ENCODE data around the gene C2orf68. TPM values are rescaled to one million over a fixed set of nuclear protein-coding genes. Genes with fewer than 3 reads are reported as not detected.

Gene C2orf68
- total and polyA plus RNA-seq, 12 donors = 11.7 to 48.9 (median 27.5) TPM

- peak overlapping the region in 4 of 5 donors; percentile 33 to 92 (median 66) for H3K27ac ChIP-seq
- intact Hi-C loops (cut with DNase I) = no loop called here
- no peaks in the 10 kb centered on the region for H3K9me3 ChIP-seq (replicated peaks in 1 of 3)
- H3K36me3 ChIP-seq (replicated peaks in 1 of 2) = no peaks in the 10 kb centered on the region
- TF ChIP-seq CTCF (IDR thresholded peaks at IDR 0.05) = no peak
- 42 to 58% (median 57%) methylated on average over 6 to 7 of the region's 7 CpGs for WGBS, 4 donors
- no peaks in the 10 kb centered on the region for H3K27me3 ChIP-seq
- no peak overlapping the region for H3K4me3 ChIP-seq
- DNase-seq = peak in 4 of 7 donors; percentile 54 to 78 (median 56)
- H3K4me1 ChIP-seq (replicated peaks in 1 of 2) = peaks cover 19 to 74% of the 10 kb centered on the region in 2 donors
These were observed 21.7 kb downstream of the C2orf68 start for GRCh38 chr2:85589982-85590791.

- TF ChIP-seq POLR2A (IDR thresholded peaks at IDR 0.05) (no peak), CTCF (IDR thresholded peaks at IDR 0.05) (no peak)
- no peak overlapping the region for H3K4me3 ChIP-seq
- H3K27me3 ChIP-seq = no peaks in the 10 kb centered on the region
- peaks cover 17 to 75% of the 10 kb centered on the region in 2 donors for H3K4me1 ChIP-seq (replicated peaks in 1 of 2)
- intact Hi-C loops (cut with DNase I) = no loop called here
- WGBS, 4 donors = 80 to 93% (median 85%) methylated on average over 4 of the region's 4 CpGs
- H3K36me3 ChIP-seq (replicated peaks in 1 of 2) = no peaks in the 10 kb centered on the region
- no peaks in the 10 kb centered on the region for H3K9me3 ChIP-seq (replicated peaks in 1 of 3)
- H3K27ac ChIP-seq = peak overlapping the region in 2 of 5 donors; percentile 88 to 92
- no peak for DNase-seq
These were observed 22.7 kb downstream of the C2orf68 start for GRCh38 chr2:85589181-85589580.

- intact Hi-C loops (cut with DNase I) = no loop called here
These were observed 23.2 kb downstream of the C2orf68 start for GRCh38 chr2:85588645-85589044.

GRCh38 chr2:85588236-85588635 lies 23.6 kb downstream of the C2orf68 start:
- Histone ChIP-seq H3K4me3 (no peak overlapping the region), H3K27ac (peak overlapping the region in 2 of 5 donors; percentile 88 to 92), H3K4me1 (replicated peaks in 1 of 2) (peaks cover 24 to 80% of the 10 kb centered on the region in 2 donors), H3K27me3 (no peaks in the 10 kb centered on the region), H3K9me3 (replicated peaks in 1 of 3) (no peaks in the 10 kb centered on the region), H3K36me3 (replicated peaks in 1 of 2) (no peaks in the 10 kb centered on the region)
- no peak for DNase-seq
- TF ChIP-seq CTCF (IDR thresholded peaks at IDR 0.05) = no peak
- no peak for TF ChIP-seq POLR2A (IDR thresholded peaks at IDR 0.05)
- intact Hi-C loops (cut with DNase I) = no loop called here
- 55 to 85% (median 75%) methylated on average over 4 of the region's 4 CpGs for WGBS, 4 donors

More at GRCh38 chr2:85588645-85589044, 23.2 kb downstream of the C2orf68 start:
- Histone ChIP-seq H3K27ac (peak overlapping the region in 2 of 5 donors; percentile 88 to 92), H3K36me3 (replicated peaks in 1 of 2) (no peaks in the 10 kb centered on the region), H3K4me3 (no peak overlapping the region), H3K4me1 (replicated peaks in 1 of 2) (peaks cover 23 to 79% of the 10 kb centered on the region in 2 donors), H3K27me3 (no peaks in the 10 kb centered on the region), H3K9me3 (replicated peaks in 1 of 3) (no peaks in the 10 kb centered on the region)
- no peak for DNase-seq
- TF ChIP-seq CTCF (IDR thresholded peaks at IDR 0.05) (no peak), POLR2A (IDR thresholded peaks at IDR 0.05) (no peak)
- WGBS, 4 donors = 74 to 84% (median 78%) methylated on average over 4 of the region's 4 CpGs

All from adrenal gland (tissue), 12 donors.